Measurements from ENCODE around the gene EPM2A. TPM values are rescaled to one million over a fixed set of nuclear protein-coding genes. Genes with fewer than 3 reads are reported as not detected.

The EPM2A gene
- total RNA-seq, 3 donors from 2014 or later = 4.7 to 52.4 (median 5.3) TPM

DNA sequence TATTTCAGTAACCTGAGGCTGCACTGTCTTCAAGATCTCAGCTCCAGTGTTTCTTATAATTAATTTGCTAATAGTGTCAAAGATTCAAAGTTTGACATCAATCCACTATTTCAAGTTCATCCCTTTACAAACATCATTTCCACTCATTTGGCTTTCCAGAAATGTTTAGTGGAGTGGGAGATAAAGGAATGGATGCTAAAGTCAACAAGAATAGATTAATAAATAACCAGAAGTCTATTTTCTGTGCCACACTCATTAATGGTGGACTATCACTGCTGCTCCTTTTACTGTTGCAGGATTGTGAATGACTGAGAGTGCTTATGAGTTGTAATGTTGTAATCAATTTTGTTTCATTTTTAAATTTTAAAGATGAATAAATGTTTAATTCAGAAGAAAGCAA is 28.4 kb upstream of the EPM2A start:
- Histone ChIP-seq H3K9me3 (no peaks in the 10 kb centered on the region), H3K4me3 (no peak overlapping the region), H3K36me3 (ENCODE audit: low read depth) (no peaks in the 10 kb centered on the region), H3K4me1 (ENCODE audit: low read depth) (no peaks in the 10 kb centered on the region)
- TF ChIP-seq, protein P1, sequence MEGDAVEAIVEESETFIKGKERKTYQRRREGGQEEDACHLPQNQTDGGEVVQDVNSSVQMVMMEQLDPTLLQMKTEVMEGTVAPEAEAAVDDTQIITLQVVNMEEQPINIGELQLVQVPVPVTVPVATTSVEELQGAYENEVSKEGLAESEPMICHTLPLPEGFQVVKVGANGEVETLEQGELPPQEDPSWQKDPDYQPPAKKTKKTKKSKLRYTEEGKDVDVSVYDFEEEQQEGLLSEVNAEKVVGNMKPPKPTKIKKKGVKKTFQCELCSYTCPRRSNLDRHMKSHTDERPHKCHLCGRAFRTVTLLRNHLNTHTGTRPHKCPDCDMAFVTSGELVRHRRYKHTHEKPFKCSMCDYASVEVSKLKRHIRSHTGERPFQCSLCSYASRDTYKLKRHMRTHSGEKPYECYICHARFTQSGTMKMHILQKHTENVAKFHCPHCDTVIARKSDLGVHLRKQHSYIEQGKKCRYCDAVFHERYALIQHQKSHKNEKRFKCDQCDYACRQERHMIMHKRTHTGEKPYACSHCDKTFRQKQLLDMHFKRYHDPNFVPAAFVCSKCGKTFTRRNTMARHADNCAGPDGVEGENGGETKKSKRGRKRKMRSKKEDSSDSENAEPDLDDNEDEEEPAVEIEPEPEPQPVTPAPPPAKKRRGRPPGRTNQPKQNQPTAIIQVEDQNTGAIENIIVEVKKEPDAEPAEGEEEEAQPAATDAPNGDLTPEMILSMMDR (IDR thresholded peaks at IDR 0.05) = no peak
- ATAC-seq (no peak), DNase-seq (no peak)
- intact Hi-C loops (cut with DNase I, micrococcal nuclease) = no loop called here

DNA sequence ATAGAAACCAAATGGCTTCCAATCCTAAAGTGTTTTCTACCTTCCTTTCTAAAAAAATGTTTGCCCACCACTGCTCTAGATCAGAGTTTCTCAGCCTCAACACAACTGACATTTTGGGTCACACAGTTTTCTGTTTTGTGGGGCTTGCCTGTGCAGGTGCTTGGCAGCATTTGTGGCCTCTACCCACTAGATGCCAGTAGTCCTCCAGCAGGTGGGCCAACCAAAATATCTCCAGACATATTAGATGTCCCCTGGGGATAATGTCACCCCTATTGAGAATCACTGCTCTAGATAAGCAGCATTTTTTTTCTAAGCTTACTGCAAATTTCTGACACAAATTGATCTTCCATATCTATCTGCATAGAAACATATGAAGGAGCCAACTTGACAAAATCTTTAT is 26.3 kb upstream of the EPM2A start:
- Histone ChIP-seq H3K4me1 (ENCODE audit: low read depth) (no peaks in the 10 kb centered on the region), H3K9me3 (no peaks in the 10 kb centered on the region), H3K4me3 (no peak overlapping the region), H3K36me3 (ENCODE audit: low read depth) (no peaks in the 10 kb centered on the region)
- intact Hi-C loops (cut with DNase I, micrococcal nuclease) = no loop called here
- ATAC-seq (no peak), DNase-seq (no peak)
- TF ChIP-seq, protein P1 (IDR thresholded peaks at IDR 0.05) = no peak

DNA sequence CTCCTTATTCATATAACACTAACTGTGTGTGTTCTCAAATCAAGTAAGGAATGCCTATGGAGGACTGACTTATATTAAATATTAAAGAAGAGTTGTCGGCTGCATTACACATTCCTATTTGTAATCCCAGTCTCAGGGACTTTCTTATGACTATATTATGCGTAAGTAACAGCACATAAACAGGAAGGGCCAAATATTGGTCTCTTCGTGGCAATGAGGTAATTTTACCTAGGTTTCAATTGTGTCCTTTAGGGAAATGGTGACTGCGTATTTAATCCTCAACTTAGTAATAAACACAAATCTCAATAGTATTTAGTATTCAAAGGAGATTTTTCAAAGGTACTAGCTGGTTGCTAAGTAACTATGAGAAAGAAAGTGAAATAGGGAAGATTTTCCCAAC is 22.8 kb upstream of the EPM2A start:
- no peak for DNase-seq
- no peak for ATAC-seq
- Histone ChIP-seq H3K9me3 (no peaks in the 10 kb centered on the region), H3K36me3 (ENCODE audit: low read depth) (no peaks in the 10 kb centered on the region), H3K4me1 (ENCODE audit: low read depth) (no peaks in the 10 kb centered on the region), H3K4me3 (no peak overlapping the region)
- TF ChIP-seq, protein P1 (IDR thresholded peaks at IDR 0.05) = no peak
- intact Hi-C loops (cut with DNase I, micrococcal nuclease) = no loop called here

DNA sequence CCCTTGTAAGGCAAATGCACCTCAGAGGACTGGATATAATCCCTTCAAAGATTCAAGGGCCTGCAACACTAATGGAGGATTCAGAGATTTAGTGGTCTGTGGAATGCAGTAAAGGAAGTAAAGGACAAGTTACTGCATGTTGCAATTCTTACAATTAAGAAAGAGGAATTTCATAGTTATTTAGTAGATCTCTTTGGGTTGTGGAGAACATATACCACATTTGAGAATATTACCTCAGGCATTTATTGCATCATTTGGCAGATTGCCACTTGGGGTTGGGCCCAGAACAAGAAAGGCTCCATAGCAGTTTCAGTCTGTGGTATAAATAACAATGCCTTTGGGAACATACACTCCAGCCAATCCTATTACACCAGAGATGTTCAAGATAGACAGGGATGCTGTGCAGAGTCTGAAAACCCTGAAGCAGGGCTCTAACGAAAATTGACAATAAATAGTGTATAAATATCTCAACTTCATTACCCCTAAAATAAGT is 20.9 kb upstream of the EPM2A start:
- Histone ChIP-seq H3K4me3 (no peak overlapping the region), H3K36me3 (ENCODE audit: low read depth) (no peaks in the 10 kb centered on the region), H3K4me1 (ENCODE audit: low read depth) (no peaks in the 10 kb centered on the region), H3K9me3 (no peaks in the 10 kb centered on the region)
- ATAC-seq (no peak), DNase-seq (no peak)
- intact Hi-C loops (cut with DNase I, micrococcal nuclease) = no loop called here
- TF ChIP-seq, protein P1 (IDR thresholded peaks at IDR 0.05) = no peak

DNA sequence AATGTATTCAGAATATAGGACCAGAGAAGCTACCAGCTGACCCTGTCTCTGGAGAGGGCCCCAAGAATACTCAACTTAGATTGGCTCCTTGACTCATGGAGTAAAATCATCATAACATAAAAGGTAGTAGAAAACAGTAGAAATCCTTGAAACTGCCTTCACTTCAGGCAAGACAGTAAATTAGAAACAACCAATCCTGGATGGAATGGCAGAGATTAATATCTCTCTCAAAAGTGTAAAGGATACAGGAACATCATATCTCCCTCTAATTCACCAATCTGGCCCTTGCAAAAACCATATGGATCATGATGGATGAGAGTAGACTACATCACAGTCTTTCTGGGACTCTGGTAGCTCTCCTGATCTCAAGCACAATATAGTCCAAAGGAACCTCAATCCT is 20.4 kb upstream of the EPM2A start:
- H3K9me3 ChIP-seq = no peaks in the 10 kb centered on the region
- TF ChIP-seq, protein P1 (IDR thresholded peaks at IDR 0.05) = no peak
- H3K4me3 ChIP-seq = no peak overlapping the region
- intact Hi-C loops (cut with DNase I, micrococcal nuclease) = no loop called here
- ATAC-seq = no peak
- H3K36me3 ChIP-seq (ENCODE audit: low read depth) = no peaks in the 10 kb centered on the region
- no peak for DNase-seq
- no peaks in the 10 kb centered on the region for H3K4me1 ChIP-seq (ENCODE audit: low read depth)

DNA sequence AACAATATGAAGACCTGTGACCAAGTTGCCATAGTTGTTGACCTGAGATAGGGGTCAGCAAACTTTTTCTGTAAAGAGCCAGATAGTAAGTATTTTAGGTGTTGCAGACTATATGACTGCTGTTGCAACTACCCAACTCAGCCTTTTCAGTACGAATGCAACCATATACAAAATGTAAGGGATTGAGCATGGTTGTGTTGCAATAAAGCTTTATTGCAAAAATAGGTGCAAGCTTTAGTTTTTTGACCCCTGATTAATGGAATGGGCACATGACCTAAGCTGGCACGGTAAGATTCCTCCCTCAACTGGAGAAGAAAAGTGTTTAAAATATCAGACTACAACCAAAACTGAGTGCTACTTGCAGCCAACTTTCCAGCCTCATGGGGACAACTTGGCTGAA is 17.3 kb upstream of the EPM2A start:
- Histone ChIP-seq H3K4me3 (no peak overlapping the region), H3K36me3 (ENCODE audit: low read depth) (no peaks in the 10 kb centered on the region), H3K9me3 (no peaks in the 10 kb centered on the region), H3K4me1 (ENCODE audit: low read depth) (no peaks in the 10 kb centered on the region)
- DNase-seq (no peak), ATAC-seq (no peak)
- intact Hi-C loops (cut with DNase I, micrococcal nuclease) = no loop called here
- TF ChIP-seq, protein P1 (IDR thresholded peaks at IDR 0.05) = no peak

All from mucosa of descending colon (tissue), 3 donors.